Right kidney (tissue), 1 donor: Measurements from ENCODE around the gene CTSZ.
"Not testable (repeated sequence)": the region's sequence is repeated elsewhere in the genome, so short reads cannot be mapped to it uniquely, and the experiment has no call there.

Experiments used
- DNase-seq: peaks from one replicate; pipeline ENCODE4 v3.0.0-alpha.2; 2016

The CTSZ gene

DNA sequence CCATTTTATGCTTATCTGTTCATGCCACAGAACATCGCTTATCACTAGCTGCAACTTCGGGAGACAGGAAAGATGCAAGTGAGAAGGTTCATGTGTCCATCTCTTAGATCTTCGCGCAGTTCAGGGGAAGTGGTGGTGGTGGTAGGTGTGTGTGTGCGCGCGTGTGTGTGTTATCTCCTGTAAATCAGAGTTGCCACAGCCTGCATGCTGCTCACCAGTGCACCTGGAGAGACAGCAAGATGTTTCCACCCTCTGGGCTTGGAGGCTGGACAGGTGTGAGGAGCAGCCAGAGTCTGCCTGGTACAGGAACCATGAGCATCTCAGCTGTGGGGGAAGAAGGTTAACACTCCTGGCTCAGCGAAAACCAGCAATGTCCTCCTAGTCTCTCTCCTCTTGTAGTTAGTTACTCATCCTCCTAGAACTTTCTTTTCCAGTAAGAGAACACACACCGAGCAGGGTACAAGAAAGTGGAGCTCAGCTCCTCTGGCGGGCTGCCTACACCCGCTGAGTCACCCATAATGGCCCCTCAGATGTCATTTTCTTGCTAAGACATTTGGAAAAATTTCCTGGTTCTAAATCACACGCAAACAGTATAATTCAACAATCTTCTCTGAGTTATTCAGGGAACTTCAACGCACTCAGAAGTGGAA is 7.0 kb upstream of the CTSZ start:
- DNase-seq: no peak

GRCh38 chr20:59013031-59013951 is 6.2 kb upstream of the CTSZ start:
- no peak for DNase-seq

DNA sequence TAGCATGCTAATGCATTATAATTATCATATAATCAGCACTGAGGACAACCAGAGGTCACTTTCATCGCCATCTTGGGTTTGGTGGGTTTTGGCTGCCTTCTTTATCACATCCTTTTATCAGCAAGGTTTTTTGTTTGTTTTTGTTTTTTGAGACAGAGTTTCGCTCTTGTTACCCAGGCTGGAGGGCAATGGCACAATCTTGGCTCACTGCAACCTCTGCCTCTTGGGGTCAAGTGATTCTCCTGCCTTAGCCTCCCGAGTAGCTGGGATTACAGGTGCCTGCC is 4.8 kb upstream of the CTSZ start:
- not testable (repeated sequence) for DNase-seq

DNA sequence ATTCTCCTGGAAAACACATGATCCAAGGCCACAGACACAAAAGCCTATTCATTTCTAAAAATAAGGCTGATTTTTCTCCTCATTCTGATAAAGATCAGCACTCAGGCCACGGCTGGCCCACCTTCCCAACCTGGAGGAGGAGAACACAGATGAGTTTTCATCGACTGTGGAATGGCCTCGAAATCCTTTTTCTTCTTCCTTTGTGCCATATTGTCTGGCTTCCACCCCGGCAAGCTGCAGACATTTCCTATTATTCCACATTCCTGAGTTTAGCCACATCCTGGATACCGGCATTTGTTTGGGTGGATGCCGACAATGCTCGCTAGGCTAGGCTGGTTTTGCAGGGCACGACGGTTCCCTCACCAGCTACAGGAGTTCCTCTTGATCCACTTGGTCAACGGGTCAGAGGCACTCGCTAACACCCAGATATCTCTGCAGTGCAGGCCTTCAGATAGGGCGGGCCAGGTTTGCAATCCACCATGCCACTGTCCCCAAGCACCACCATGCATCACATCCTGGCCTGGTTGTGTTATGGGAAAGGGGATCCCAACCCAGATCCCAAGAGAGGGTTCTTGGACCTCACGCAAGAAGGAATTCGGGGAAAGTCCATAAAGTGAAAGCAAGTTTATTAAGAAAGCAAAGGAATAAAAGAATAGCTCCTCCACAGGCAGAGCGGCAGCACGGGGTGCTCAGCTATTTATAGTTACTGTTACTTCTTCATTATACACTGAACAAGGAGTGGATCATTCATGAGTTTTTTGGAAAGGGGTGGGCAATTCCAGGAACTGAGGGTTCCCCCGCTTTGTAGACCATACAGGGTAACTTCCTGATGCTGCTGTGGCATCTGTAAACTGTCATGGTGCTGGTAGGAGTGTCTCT is 4.2 kb upstream of the CTSZ start:
- no peak for DNase-seq

DNA sequence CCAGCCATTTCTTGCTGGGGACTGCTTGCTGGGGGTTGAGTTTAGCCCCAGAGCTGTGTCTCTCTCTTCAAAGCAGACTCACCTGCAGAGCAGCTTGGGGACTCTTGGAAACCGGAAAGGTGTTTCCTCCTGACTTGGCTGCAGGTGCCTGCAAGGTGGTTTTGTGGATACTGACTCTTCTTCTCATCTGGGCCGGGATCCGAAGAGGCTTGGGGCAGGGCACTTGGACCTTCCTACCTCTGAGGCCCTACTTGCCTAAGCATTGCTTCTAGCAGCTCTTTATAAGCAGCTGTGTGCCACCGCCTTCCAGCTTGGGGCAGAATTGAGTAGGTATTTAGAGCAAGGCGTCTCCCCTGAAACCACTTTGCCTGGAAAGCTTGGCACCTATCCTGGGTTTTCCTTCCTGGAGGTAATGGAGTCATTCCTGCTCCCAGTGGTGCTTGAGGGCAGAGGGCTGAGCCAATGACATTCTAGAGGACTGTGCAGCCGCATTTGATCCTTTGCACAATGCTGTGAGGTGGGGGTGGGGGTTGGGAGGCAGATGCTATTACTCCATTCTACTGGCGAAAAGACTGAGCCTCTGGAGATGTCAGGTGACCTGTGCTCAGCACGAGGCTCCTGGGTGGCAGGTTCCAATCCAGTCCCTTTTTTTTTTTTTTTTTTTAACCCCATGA is 3.4 kb upstream of the CTSZ start:
- no peak for DNase-seq

DNA sequence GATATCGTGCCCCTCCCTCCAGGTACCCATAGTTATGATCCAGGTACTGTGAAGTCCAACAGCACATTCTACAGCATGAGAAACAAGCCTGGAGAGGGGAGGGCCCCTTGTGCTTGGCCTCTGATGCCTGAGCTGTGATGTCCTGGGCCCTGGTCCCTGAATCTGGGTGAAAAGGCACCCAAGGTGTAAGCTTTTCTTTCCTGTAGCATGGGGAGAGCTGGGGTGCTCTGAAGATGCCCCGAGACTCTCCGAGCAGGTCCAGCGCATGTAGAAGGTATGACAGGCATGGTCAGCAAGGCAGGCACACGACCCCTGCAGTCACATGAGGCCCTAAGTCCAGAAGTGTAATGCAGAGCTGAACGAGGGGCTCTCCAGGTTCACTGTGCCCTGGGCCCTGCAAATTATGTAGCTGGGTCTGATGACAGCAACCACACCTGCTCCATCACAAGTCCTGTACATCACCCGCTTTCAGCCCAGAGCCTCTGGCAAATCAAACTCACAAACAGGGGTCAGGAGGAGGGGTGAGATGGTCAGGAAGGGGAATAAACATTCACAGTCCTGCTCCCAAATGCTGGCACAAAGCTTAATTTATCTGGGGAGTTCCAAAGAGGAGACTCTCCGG is 1.8 kb upstream of the CTSZ start:
- DNase-seq: no peak

- no peak for DNase-seq
Measured at GRCh38 chr20:59007665-59008511, 834 bp upstream of the CTSZ start.

DNA sequence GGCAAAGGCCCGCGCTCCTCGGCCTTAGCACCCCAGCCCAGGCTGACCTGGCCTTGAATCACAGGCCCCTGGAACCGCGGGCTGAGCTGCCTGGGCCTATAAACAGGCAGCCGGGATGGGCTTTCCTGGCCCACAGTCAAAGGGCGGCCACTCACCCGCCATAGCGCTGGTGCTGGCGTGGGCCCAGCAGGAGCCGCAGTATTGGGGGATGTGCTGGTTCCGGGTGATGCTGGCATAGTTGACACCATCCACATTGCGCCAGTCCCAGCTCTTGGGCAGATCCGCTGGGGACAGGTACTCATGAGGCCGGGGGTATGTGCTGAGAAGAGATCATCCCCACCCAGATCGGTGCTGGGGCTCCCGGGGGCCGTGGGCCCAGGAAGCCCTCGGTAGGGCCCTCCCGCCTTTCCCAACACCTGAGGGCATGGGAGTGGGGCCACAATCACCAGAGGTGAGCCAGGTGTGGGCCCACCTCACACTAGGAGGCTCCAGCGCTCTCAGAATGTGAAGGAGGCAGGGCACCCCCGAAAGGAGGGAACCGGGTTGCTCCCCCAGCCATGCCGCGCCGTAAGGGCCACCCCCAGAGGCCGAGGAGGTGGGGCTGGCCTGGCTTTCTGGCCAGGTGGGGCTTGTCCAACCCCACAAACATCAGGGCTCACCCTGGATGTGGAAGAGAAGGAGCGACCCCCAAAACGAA is 739 bp downstream of the CTSZ start:
- DNase-seq: no peak

DNA sequence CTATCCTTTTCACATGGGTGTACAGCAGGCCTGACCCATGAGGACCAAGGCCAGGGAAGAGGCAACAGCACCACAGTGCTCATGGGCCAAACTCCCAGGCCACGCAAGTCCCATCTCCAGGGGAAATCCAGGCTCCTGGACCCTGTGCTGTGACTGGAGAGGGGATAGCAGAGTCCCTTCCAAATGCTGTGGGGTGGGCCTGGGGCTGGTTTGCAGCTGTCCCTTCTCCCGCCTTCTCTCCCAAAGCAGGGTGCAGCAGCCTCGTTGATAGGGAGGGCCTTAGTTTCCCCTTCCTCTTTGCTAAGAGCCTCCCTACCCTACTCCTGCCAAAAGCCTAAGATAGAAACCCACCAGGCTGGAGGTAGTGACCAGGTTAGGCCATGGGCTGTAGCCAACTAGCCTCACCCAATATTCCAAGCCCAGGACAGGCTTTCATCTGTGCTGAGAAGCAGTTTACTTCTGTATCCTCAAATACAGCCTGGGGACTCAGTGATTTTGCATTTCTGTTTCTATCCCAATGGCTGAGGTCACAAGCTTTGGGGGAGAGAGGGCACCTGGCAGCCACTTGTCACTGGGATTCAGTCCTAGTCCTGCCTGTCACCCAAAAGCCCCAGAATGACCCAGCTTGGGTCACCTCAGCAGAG is 1.4 kb downstream of the CTSZ start:
- no peak for DNase-seq

GRCh38 chr20:59004763-59005522 is 2.1 kb downstream of the CTSZ start:
- DNase-seq: no peak

DNA sequence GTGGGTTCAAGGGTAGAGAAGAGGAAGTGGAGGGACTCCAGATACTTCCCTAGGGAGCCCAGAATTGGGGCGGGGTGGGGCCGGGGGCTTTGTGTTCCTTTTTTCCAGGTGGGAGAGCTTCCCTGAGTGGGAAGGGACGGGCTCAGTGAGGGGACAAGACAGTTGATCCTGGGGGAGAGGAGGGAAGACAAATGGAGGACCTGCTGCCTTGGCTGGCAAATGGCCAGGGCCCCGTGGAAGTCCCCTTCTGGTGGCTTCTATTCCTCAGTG is 2.6 kb downstream of the CTSZ start:
- no peak for DNase-seq

DNA sequence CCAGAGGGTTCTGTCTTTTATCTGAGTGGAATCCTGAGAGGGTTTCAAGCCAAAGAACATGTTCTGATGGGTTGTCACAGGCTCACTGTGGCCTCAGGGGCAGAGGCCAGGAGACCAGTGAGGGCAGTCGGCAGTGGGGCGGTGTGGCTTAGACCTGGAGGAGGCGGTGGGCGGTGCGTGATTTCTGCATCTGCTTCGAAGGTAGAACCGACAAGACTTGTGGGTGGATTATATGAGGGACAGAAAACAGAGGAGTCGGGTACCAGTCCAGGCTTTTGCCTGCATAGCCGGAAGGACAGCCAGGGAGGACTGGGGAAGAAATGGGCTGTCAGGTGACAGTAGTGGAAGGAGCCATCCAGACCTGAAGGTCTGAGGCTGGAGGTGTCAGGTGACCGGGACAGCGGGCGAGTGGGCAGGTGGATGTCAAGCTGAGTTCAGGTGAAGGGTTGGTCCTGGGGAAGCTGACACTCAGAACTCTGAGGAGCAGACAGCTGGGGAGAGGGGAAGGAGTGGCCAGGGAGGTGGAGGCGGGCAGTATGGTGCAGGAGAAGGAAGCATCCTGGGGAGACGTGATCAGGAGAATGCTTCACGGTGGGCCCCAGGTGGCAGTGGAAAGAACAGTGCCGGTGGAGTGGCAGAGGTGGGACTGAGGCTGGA is 3.1 kb downstream of the CTSZ start:
- no peak for DNase-seq

DNA sequence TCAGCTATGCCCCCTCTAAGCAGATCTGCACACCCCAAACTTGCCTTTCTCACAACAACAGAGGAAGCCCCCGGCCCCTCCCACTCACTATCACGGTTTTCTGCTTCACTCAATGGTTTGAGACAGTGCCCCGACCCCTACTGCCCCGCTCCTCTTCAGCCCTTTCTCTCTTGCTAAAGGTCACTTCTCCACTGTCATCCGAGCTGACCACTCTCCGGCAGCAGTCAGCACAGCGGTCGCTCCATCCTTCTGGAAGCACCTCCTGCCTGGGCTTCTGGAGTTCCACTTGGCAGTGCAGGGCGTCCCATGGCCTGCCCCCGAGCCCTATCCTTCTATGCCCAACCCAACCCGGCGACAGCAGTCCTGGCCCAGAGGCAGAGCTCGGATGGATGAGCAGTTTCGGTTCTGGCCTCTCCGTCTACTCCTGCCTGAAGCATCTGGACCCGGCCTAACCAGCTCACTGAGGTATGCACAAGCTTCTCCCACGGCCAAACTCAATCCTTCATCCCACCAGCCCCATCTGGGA is 4.1 kb downstream of the CTSZ start:
- no peak for DNase-seq

DNA sequence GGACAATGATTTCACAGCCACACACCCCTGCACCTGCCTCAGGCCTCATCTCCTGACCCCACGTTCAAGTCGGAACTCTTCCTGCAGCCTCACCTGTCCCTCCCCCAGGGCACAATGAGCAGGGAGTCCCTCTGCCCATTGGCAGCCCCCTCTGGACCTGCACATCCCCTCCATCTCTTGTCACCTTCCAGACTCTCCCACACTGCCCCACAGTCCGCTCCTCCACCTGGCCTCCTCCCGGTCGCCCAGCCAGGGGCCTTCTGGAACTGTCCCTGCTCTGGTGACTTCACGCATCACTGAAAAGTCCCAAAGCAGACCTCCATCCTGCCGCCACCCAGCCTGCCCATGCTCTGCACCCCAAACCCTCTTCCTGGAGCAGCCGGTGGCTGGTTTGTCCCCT is 4.7 kb downstream of the CTSZ start:
- DNase-seq: no peak

DNA sequence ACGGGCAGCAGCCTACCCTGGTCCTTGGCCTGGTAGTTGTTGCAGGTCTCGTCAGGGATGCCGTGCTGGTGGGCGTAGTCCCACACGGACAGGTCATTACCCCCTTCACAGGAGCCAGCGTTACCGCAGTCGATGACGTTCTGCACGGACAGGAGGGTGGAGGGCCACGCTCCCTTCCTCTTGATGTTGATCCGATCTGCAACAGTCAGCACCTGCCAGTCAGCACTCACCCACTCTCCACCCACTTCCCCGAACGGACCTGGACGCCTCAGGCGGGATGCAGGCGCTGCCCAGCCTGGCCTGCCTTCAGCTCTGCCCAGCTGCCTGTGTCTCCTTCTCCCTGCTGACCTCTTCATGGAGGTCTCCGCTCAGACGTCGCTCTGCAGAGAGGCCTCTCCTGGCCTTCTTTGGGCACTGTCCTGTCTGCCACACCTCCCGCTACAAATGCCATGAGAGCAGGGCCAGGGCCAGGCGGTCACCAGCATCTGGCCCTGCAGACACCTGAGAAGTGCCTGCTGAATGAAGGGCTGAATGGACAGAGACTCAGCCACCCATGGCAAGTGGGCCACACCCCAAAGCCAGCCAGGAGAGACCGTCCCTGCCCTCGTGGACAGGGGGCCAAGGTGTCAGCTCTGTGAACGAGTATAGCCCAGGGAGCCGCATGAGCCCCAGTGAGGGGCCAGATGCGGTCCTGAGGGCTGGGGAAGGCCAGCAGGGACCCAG is 5.4 kb downstream of the CTSZ start:
- no peak for DNase-seq

DNA sequence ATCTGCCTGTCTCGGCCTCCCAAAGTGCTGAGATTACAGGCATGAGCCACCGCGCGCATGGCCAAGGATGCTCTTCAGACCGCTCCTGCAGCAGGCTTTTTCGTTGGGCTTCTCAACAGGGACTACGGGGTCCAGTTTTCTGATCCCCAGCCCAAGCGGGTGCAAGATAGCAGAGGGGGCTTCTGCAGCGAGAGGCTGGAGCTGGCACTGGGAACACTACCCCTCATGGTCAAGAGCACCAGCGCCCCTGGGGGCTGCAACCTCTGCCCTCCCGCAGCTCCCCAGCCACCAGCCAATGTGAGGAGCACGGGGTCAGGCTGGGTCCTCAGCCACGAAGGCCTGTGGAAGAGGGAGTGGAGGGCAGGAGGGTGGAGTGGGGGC is 6.0 kb downstream of the CTSZ start:
- no peak for DNase-seq

GRCh38 chr20:59000326-59000725 is 6.7 kb downstream of the CTSZ start:
- DNase-seq: no peak

- DNase-seq: no peak
Measured at GRCh38 chr20:58998656-58999055, 8.4 kb downstream of the CTSZ start.
